Neuron (in vitro differentiated cells): ENCODE results near the gene DCTN3.

ENCODE experiments used
- H2AFZ ChIP-seq: one replicate; pipeline ENCODE4 v1.6.1; 2013; ENCODE audit warnings: low read depth, mild to moderate bottlenecking, inconsistent platforms, low read length, moderate library complexity
- H3K27me3 ChIP-seq: one replicate; pipeline ENCODE4 v1.6.1; 2013; ENCODE audit warnings: low read length; ENCODE audit not compliant: insufficient read depth
- H3K36me3 ChIP-seq: one replicate; pipeline ENCODE4 v1.6.1; 2013; ENCODE audit warnings: low read length; ENCODE audit not compliant: insufficient read depth
- H3K4me1 ChIP-seq: one replicate; pipeline ENCODE4 v1.6.1; 2013; ENCODE audit warnings: low read length; ENCODE audit not compliant: insufficient read depth
- H3K4me3 ChIP-seq: 2 replicates; pipeline ENCODE4 v1.5.1; 2013; ENCODE audit warnings: mild to moderate bottlenecking, low read length, moderate library complexity
- H3K9me3 ChIP-seq: one replicate; pipeline ENCODE4 v1.6.1; 2013; ENCODE audit warnings: low read length

Gene DCTN3

GRCh38 chr9:34638138-34638445 lies 17.8 kb upstream of the DCTN3 start:
- H3K36me3 ChIP-seq: peaks cover 7% of the 10 kb centered on the region
- no peaks in the 10 kb centered on the region for H3K27me3 ChIP-seq
- peaks cover 11% of the 10 kb centered on the region for H3K4me1 ChIP-seq
- peak overlapping the region; percentile 71 for H3K4me3 ChIP-seq
- no peaks in the 10 kb centered on the region for H3K9me3 ChIP-seq
- H2AFZ ChIP-seq: peak overlapping the region; percentile 71

DNA sequence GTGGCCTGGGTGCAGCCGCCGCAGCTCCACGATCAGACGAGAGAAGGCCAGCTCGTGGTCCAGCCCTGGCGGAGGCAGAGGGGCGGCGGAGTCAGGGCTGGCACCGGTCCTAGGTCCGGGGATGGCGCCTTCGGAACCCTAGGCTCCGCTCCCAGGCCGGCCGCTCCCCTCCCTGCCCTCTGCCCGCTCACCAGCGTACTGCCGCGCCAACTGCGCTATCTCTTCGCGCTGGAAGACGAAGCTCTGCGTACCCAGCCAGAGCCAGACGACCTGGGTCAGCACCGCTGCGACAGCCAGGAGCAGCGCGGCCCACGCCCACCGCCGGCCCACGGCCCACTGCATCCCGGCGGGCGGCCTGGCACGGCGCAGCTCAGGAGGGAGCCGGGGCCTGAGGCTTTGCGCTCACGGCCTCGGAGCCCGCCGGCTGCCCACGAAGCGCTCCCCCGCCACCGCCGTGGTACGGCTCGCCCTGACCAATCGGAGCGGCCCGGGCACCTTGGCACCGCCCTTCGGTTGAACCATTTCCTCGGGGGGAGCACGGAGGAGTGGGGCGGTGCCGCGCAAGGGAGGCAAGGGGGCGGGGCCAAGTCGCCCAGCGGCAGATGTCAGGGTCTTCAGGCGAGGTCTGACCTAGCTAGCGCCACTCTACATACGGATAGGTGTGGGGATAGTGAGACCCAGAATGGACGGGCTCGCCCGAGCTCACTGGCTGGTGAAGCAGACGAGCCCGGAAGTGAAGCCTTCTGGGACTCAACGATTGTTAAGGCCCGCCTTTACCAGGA lies 17.3 kb upstream of the DCTN3 start, which contains the start of gene SIGMAR1:
SIGMAR1 (minus strand) TSS at position 432 of the 782 bp plus-strand sequence; CDS start at position 342, 90 bp downstream.
- H3K9me3 ChIP-seq: no peaks in the 10 kb centered on the region
- peaks cover 11% of the 10 kb centered on the region for H3K4me1 ChIP-seq
- peak within 1 kb of the TSS; percentile 71 for H2AFZ ChIP-seq
- H3K27me3 ChIP-seq: no peaks in the 10 kb centered on the region
- peak within 1 kb of the TSS; percentile 71 for H3K4me3 ChIP-seq
- H3K36me3 ChIP-seq: peaks cover 7% of the 10 kb centered on the region

GRCh38 chr9:34636791-34637355 lies 16.6 kb upstream of the DCTN3 start:
- H2AFZ ChIP-seq: peak overlapping the region; percentile 71
- peaks cover 11% of the 10 kb centered on the region for H3K4me1 ChIP-seq
- no peaks in the 10 kb centered on the region for H3K9me3 ChIP-seq
- H3K36me3 ChIP-seq: peaks cover 7% of the 10 kb centered on the region
- peak overlapping the region; percentile 71 for H3K4me3 ChIP-seq
- H3K27me3 ChIP-seq: no peaks in the 10 kb centered on the region

- no peak overlapping the region for H3K4me3 ChIP-seq
Observed at GRCh38 chr9:34635556-34635955, 15.3 kb upstream of the DCTN3 start.

GRCh38 chr9:34634551-34635248 lies 14.4 kb upstream of the DCTN3 start:
- H3K36me3 ChIP-seq: peaks cover 7% of the 10 kb centered on the region
- H2AFZ ChIP-seq: no peak overlapping the region
- H3K4me3 ChIP-seq: no peak overlapping the region
- peaks cover 11% of the 10 kb centered on the region for H3K4me1 ChIP-seq
- peaks cover 17% of the 10 kb centered on the region for H3K27me3 ChIP-seq
- no peaks in the 10 kb centered on the region for H3K9me3 ChIP-seq

More at GRCh38 chr9:34635556-34635955, 15.3 kb upstream of the DCTN3 start:
- peaks cover 11% of the 10 kb centered on the region for H3K4me1 ChIP-seq
- no peak overlapping the region for H2AFZ ChIP-seq
- no peaks in the 10 kb centered on the region for H3K9me3 ChIP-seq
- H3K27me3 ChIP-seq: peaks cover 8% of the 10 kb centered on the region
- peaks cover 7% of the 10 kb centered on the region for H3K36me3 ChIP-seq

DNA sequence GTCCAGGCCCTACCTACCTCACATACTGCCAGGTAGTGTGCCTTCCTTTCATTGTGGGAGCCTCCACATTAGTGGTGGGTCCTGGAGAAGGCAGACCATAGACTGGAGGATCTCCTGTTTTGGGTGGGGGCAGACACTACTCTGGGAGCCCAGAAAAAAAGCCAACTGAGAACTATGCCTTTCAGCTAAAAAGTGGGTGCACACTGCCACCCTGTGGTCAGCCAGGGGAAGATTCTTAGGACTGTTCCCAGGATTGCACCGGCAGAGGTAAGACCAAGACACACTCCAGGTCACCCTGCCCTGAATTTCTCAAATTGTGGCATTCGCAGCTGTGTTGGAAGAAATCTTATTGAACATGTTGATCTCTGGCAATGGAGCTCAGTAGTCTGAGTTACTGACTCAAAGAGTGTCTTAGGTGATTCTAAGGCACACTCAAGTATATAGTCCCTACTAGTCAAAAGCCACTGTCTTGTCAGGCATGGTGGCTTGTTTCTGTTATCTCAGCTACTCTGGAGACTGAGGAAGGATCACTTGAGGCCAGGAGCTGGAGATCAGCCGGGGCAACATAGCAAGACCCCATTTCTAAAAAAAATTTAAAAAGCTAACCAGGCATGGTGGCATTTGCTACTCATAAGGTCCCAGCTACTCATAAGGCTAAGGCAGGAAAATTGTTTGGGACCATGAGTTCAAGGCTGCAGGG lies 13.7 kb upstream of the DCTN3 start:
- Histone ChIP-seq H3K4me3 (no peak overlapping the region), H3K36me3 (peaks cover 7% of the 10 kb centered on the region), H3K4me1 (peaks cover 16% of the 10 kb centered on the region), H2AFZ (no peak overlapping the region), H3K9me3 (no peaks in the 10 kb centered on the region), H3K27me3 (peaks cover 22% of the 10 kb centered on the region)

GRCh38 chr9:34633166-34633565 lies 12.9 kb upstream of the DCTN3 start:
- H3K9me3 ChIP-seq: no peaks in the 10 kb centered on the region
- peaks cover 7% of the 10 kb centered on the region for H3K36me3 ChIP-seq
- H3K4me1 ChIP-seq: peaks cover 19% of the 10 kb centered on the region
- H3K4me3 ChIP-seq: no peak overlapping the region
- no peak overlapping the region for H2AFZ ChIP-seq
- peaks cover 29% of the 10 kb centered on the region for H3K27me3 ChIP-seq

GRCh38 chr9:34630402-34631154 lies 10.3 kb upstream of the DCTN3 start:
- Histone ChIP-seq H3K36me3 (peaks cover 4% of the 10 kb centered on the region), H3K27me3 (peaks cover 54% of the 10 kb centered on the region), H2AFZ (no peak overlapping the region), H3K9me3 (no peaks in the 10 kb centered on the region), H3K4me3 (no peak overlapping the region), H3K4me1 (peaks cover 12% of the 10 kb centered on the region)

- Histone ChIP-seq H3K4me1 (peaks cover 12% of the 10 kb centered on the region), H3K4me3 (no peak overlapping the region)
Observed at GRCh38 chr9:34629491-34629808, 9.2 kb upstream of the DCTN3 start.

DNA sequence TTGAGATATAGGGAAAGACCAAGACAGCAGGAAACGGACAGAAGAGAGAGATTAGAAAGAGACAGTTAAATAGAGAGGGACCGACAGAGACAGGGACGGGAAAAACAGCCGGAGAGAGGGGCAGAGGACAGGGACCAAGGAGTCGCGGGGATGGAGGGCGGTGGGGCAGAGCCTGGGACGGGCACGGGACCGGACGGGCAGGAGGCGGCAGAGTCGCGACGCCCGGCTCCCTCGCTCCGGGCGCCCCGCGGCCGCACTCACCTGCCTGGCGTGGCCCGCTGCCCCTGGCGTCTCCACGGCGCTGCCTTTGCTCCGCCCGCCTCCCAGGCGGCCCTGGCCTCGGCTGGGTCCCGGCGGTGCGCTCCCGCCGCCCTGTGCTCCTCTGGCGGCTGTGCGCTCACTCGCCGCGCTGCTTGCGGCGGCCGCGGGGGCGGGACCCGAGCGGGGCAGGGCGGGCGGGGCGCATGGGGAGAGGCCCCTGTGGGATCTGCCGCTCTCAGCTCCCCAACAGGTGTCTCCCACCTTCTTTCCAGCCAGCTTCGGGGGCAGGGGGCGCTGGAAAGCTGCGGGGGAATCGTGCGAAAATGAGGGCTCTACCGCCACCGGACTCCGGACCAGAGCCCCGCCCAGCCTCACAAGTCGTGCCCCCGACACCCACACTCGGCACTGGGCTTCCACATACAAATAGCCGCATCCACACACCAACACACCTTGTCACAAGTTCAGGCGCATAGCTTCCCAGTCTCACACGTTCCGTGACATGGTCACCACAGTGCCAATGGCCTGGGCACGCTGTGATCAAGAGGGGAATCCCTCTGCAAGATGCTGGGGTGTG lies 8.6 kb upstream of the DCTN3 start, which contains the start of gene ARID3C:
ARID3C (minus strand) TSS at position 411 of the 835 bp plus-strand sequence. CDS start 1,052 bp downstream, outside the sequence.
- Histone ChIP-seq H3K27me3 (peaks cover 66% of the 10 kb centered on the region), H3K9me3 (no peaks in the 10 kb centered on the region), H3K4me1 (peaks cover 12% of the 10 kb centered on the region), H3K36me3 (no peaks in the 10 kb centered on the region), H3K4me3 (peak within 1 kb of the TSS; percentile 21), H2AFZ (no peak within 1 kb of the TSS)

More at GRCh38 chr9:34629491-34629808, 9.2 kb upstream of the DCTN3 start:
- Histone ChIP-seq H3K9me3 (no peaks in the 10 kb centered on the region), H3K36me3 (no peaks in the 10 kb centered on the region), H3K27me3 (peaks cover 65% of the 10 kb centered on the region), H2AFZ (no peak overlapping the region)

DNA sequence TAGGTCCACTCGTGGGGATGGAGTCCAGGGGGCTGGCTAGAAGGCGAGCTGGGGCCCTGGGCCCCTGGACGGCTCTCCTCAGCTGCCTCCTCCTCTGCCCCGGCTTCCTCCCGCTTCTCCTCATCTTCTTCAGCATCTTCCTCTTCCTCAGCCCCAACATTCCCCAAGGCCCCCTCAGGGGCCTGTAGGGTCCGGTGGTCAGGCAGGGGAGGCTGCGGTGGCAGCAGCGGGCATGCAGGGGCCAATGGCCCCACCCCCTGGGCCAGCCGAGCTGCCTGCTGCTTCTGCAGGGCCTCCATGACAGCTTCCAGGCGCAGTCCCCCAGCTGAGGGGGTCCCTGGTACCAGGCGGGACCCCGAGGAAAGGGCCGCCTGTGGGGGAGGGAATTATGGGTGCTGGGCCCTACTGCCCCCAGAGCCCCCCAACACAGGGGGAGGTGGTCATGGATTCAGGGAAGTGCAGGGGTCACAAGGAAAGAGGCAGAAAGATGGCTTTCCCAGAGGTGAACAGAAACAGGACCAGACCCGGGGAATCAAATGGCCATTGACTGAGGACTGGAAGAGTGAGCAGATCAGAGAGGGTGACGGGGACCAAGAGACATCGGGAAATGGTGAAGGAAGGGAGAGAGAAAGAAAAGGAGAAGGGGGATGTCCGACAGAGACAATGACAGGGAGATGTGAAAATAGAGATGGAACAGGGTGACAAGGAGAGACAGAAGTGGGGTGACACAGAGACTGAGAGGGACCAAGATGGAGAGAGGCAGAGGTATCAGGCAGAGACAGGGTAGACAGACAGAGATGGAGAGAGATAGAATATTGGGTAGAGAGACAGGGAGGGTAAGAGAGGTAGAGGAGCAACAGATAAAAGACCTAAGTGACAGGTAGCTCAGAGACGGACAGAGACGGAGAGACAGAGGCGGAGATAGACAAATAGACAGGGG lies 7.7 kb upstream of the DCTN3 start:
- Histone ChIP-seq H3K4me1 (peaks cover 12% of the 10 kb centered on the region), H3K4me3 (peak overlapping the region; percentile 21), H3K36me3 (no peaks in the 10 kb centered on the region), H3K9me3 (peaks cover 2% of the 10 kb centered on the region), H3K27me3 (peaks cover 66% of the 10 kb centered on the region), H2AFZ (no peak overlapping the region)
